Breast epithelium (tissue), 4 donors: Measurements from ENCODE around the gene OR13C2. TPM values are rescaled to one million over a fixed set of nuclear protein-coding genes. Genes with fewer than 3 reads are reported as not detected.
"Not testable (repeated sequence)": the region's sequence is repeated elsewhere in the genome, so short reads cannot be mapped to it uniquely, and the experiment has no call there.

Experiments
- DNase-seq, 2 donors: peaks; one replicate each; pipeline ENCODE4 v3.0.0-alpha.2; 2019; ENCODE audit warnings: low spot score in 2 of 2
- H3K27ac ChIP-seq, 2 donors: fragments of 200-600 bp; sonication (generic) in 1 of 2; one replicate each; pipeline ENCODE4 v1.5.1; 2016 to 2019; ENCODE audit warnings: mild to moderate bottlenecking in 1 of 2
- H3K27me3 ChIP-seq, 2 donors: fragments of 200-600 bp; sonication (generic) in 1 of 2; one replicate each; pipeline versions ENCODE4 v1.5.1 to v1.6.0; 2017 to 2019; ENCODE audit warnings: control low read depth in 1 of 2, mild to moderate bottlenecking in 1 of 2
- H3K36me3 ChIP-seq: fragments of 200-600 bp; one replicate; pipeline ENCODE4 v1.5.1; 2019
- H3K4me1 ChIP-seq, 2 donors: fragments of 200-600 bp; sonication (generic); one replicate each; pipeline ENCODE4 v1.5.1; 2016 to 2019; ENCODE audit warnings: control low read depth in 1 of 2
- H3K4me3 ChIP-seq, 3 donors: fragments of 200-600 bp; sonication (generic); 1 replicate in 2 of 3; 2 replicates in 1 of 3; pipeline ENCODE4 v1.5.1; 2016 to 2019; ENCODE audit warnings: mild to moderate bottlenecking in 3 of 3, moderate library complexity in 2 of 3
- H3K9me3 ChIP-seq, 2 donors: fragments of 200-600 bp; sonication (generic) in 1 of 2; one replicate each; pipeline ENCODE4 v1.5.1; 2016 to 2019; ENCODE audit warnings: control low read depth in 1 of 2
- CTCF ChIP-seq, 3 donors: fragments of 450-650 bp; IDR thresholded peaks; one replicate each; pipeline ENCODE4 v1.5.1; 2016 to 2017; ENCODE audit warnings: antibody characterized with exemption in 3 of 3, mild to moderate bottlenecking in 3 of 3, moderate library complexity in 3 of 3
- POLR2A ChIP-seq: fragments of 450-650 bp; IDR thresholded peaks from one replicate; pipeline ENCODE4 v1.6.1; 2016; ENCODE audit warnings: antibody characterized with exemption, mild to moderate bottlenecking, moderate library complexity
- POLR2AphosphoS5 ChIP-seq, 3 donors: sonication (generic); formaldehyde crosslinking; IDR thresholded peaks; one replicate each; pipeline ENCODE4 v1.6.1; 2017; ENCODE audit warnings: antibody characterized with exemption in 3 of 3
- intact Hi-C: fragments of 100-400 bp; cut with DNase I; formaldehyde crosslinking; loops from one replicate; pipeline ENCODE4 v1.15.1; 2023; ENCODE audit warnings: low total_unique reads
- total RNA-seq, 3 donors: library from RNA; depleted of rRNA; stranded (reverse); fragments of >200 nt; gene quantifications; one replicate each; pipeline ENCODE4 v1.1.0, GENCODE V29; 2016

OR13C2 gene
- total RNA-seq: not detected

- DNase-seq, H3K36me3 ChIP-seq, intact Hi-C loops: not testable (repeated sequence)
Observed at GRCh38 chr9:104605527-104605926, at the start of gene OR13C2. TSS of gene OR13C2 (minus strand) at chr9:104605627. CDS start at chr9:104605627, 0 bp downstream.

GRCh38 chr9:104635456-104635855, 30.0 kb upstream of the OR13C2 start:
- intact Hi-C loops: no loop called here
- H3K4me1 ChIP-seq: no peaks in the 10 kb centered on the region
- H3K36me3 ChIP-seq: no peaks in the 10 kb centered on the region
- TF ChIP-seq CTCF (IDR thresholded peaks at IDR 0.05): no peak
- TF ChIP-seq POLR2AphosphoS5 (IDR thresholded peaks at IDR 0.05): no peak
- no peak for TF ChIP-seq POLR2A
- peaks cover 21 to 23% of the 10 kb centered on the region in 2 donors for H3K9me3 ChIP-seq
- no peaks in the 10 kb centered on the region for H3K27me3 ChIP-seq
- no peak overlapping the region for H3K4me3 ChIP-seq
- DNase-seq: no peak
- H3K27ac ChIP-seq: no peak overlapping the region

More at GRCh38 chr9:104605527-104605926, at the start of gene OR13C2:
- not testable (repeated sequence) for H3K27me3 ChIP-seq, H3K4me3 ChIP-seq, H3K4me1 ChIP-seq, H3K9me3 ChIP-seq, H3K27ac ChIP-seq

GRCh38 chr9:104633976-104634520, 28.6 kb upstream of the OR13C2 start:
- no peak for TF ChIP-seq POLR2A
- no peak for TF ChIP-seq POLR2AphosphoS5 (IDR thresholded peaks at IDR 0.05)
- no peak for TF ChIP-seq CTCF (IDR thresholded peaks at IDR 0.05)
- intact Hi-C loops: no loop called here
- no peaks in the 10 kb centered on the region for H3K36me3 ChIP-seq
- H3K4me3 ChIP-seq: no peak overlapping the region
- DNase-seq: no peak
- H3K27ac ChIP-seq: no peak overlapping the region
- no peaks in the 10 kb centered on the region for H3K4me1 ChIP-seq
- H3K9me3 ChIP-seq: peaks cover 9 to 17% of the 10 kb centered on the region in 2 donors
- no peaks in the 10 kb centered on the region for H3K27me3 ChIP-seq

GRCh38 chr9:104625964-104626363, 20.5 kb upstream of the OR13C2 start:
- H3K27ac ChIP-seq, intact Hi-C loops, H3K9me3 ChIP-seq, H3K4me1 ChIP-seq, H3K4me3 ChIP-seq, DNase-seq, H3K36me3 ChIP-seq, H3K27me3 ChIP-seq: not testable (repeated sequence)

GRCh38 chr9:104618104-104618503, 12.7 kb upstream of the OR13C2 start, which contains the start of gene OR13C9:
TSS of gene OR13C9 (minus strand) at chr9:104618204. CDS start at chr9:104618204, 0 bp downstream.
- Histone ChIP-seq H3K4me1 (no peaks in the 10 kb centered on the region), H3K4me3 (no peak within 1 kb of the TSS), H3K27ac (no peak within 1 kb of the TSS), H3K9me3 (no peaks in the 10 kb centered on the region), H3K36me3 (no peaks in the 10 kb centered on the region), H3K27me3 (no peaks in the 10 kb centered on the region)
- intact Hi-C loops: no loop called here
- no peak for DNase-seq
- TF ChIP-seq CTCF (IDR thresholded peaks at IDR 0.05) (no peak), POLR2A (no peak), POLR2AphosphoS5 (IDR thresholded peaks at IDR 0.05) (no peak)

- no peaks in the 10 kb centered on the region for H3K27me3 ChIP-seq
- H3K4me3 ChIP-seq: no peak overlapping the region
- no peaks in the 10 kb centered on the region for H3K4me1 ChIP-seq
- no peak for TF ChIP-seq POLR2AphosphoS5 (IDR thresholded peaks at IDR 0.05)
- TF ChIP-seq CTCF (IDR thresholded peaks at IDR 0.05): no peak
- no peak for TF ChIP-seq POLR2A
- H3K9me3 ChIP-seq: no peaks in the 10 kb centered on the region
- H3K36me3 ChIP-seq: no peaks in the 10 kb centered on the region
- no peak for DNase-seq
- no peak overlapping the region for H3K27ac ChIP-seq
- intact Hi-C loops: no loop called here
Observed at GRCh38 chr9:104617418-104617817, 12.0 kb upstream of the OR13C2 start.
